HepG2 (cell line): ENCODE data around the gene ADM. TPM values are rescaled to one million over a fixed set of nuclear protein-coding genes. Genes with fewer than 3 reads are reported as not detected.
A peak's percentile ranks its signal among the peaks of the same experiment; 100 is the strongest.

Experiments
- KAT7 ChIP-seq: IDR thresholded peaks from 2 replicates; pipeline ENCODE4 v1.6.1; 2018; ENCODE audit warnings: borderline replicate concordance, missing compliant biosample characterization
- MAFK ChIP-seq, 2 experiments: IDR thresholded peaks in 1 of 2; conservative IDR thresholded peaks in 1 of 2; 2 replicates each; pipeline ENCODE4 v1.6.1; 2011; ENCODE audit warnings: improper control_type of control experiment in 2 of 2, low read length in 2 of 2
- RERE ChIP-seq: IDR thresholded peaks from 2 replicates; pipeline ENCODE4 v1.6.1; 2016; ENCODE audit warnings: low read depth, missing genetic modification reagents, missing compliant biosample characterization
- RFX3 ChIP-seq: IDR thresholded peaks from 2 replicates; pipeline ENCODE4 v1.6.1; 2016; ENCODE audit warnings: missing biosample characterization, missing genetic modification reagents
- SETDB1 ChIP-seq: sonication (generic); formaldehyde crosslinking; IDR thresholded peaks from 2 replicates; pipeline ENCODE4 v1.5.1; 2020; ENCODE audit warnings: missing genetic modification reagents, mild to moderate bottlenecking, borderline replicate concordance
- SRSF1 ChIP-seq: fragments of 200-400 bp; formaldehyde crosslinking; optimal IDR thresholded peaks from 2 replicates; pipeline ENCODE3; 2017; ENCODE audit warnings: mild to moderate bottlenecking, low read depth, low read length, moderate library complexity
- TARDBP ChIP-seq: sonication (generic); formaldehyde crosslinking; IDR thresholded peaks from 2 replicates; pipeline ENCODE4 v1.8.0; 2022; ENCODE audit warnings: mild to moderate bottlenecking, missing genetic modification reagents
- TFDP2 ChIP-seq: sonication (generic); formaldehyde crosslinking; IDR thresholded peaks from 2 replicates; pipeline ENCODE4 v1.4.0; 2020; ENCODE audit warnings: missing genetic modification reagents
- TOPORS ChIP-seq: sonication (generic); formaldehyde crosslinking; IDR thresholded peaks from 2 replicates; pipeline ENCODE4 v1.8.0; 2023; ENCODE audit warnings: mild to moderate bottlenecking, missing genetic modification reagents
- TRIM24 ChIP-seq: sonication (generic); formaldehyde crosslinking; IDR thresholded peaks from 2 replicates; pipeline ENCODE4 v1.8.0; 2022; ENCODE audit warnings: mild to moderate bottlenecking, missing genetic modification reagents
- ZBTB49 ChIP-seq: sonication (generic); formaldehyde crosslinking; IDR thresholded peaks from 2 replicates; pipeline ENCODE4 v1.4.0; 2020; ENCODE audit warnings: missing genetic modification reagents, borderline replicate concordance
- ZKSCAN8 ChIP-seq: IDR thresholded peaks from 2 replicates; pipeline ENCODE4 v1.6.1; 2016; ENCODE audit warnings: borderline replicate concordance, missing genetic modification reagents, missing compliant biosample characterization
- ZNF788 ChIP-seq: sonication (generic); formaldehyde crosslinking; IDR thresholded peaks from 2 replicates; pipeline ENCODE4 v1.5.0; 2020; ENCODE audit warnings: mild to moderate bottlenecking, missing genetic modification reagents, borderline replicate concordance
- polyA plus RNA-seq, 8 experiments: library from polyadenylated mRNA; depleted of rRNA in 3 of 8; stranded (reverse) in 7 of 8; unstranded in 1 of 8; fragments of >200 nt; fragmentation: Illumina TruSeq in 4 of 8; extraction: Trizol in 4 of 8; gene quantifications; 2 replicates each; pipeline versions ENCODE4 v1.2.1 to v1.2.3, GENCODE V29; 2011 to 2016; ENCODE audit warnings: low read depth in 4 of 8, missing spikeins in 1 of 8, mixed read lengths in 1 of 8; ENCODE audit not compliant: insufficient read depth in 1 of 8
- total RNA-seq, 5 experiments: library from RNA; depleted of rRNA; stranded (reverse); fragments of >200 nt; fragmentation: Illumina TruSeq; extraction: Trizol; gene quantifications; 2 replicates each; pipeline ENCODE4 v1.2.3, GENCODE V29; 2016; ENCODE audit warnings: low read depth in 1 of 5
- TF ChIP-seq, protein P1 (sequence below): sonication (generic); formaldehyde crosslinking; IDR thresholded peaks from 2 replicates; pipeline ENCODE4 v1.8.1; 2022; ENCODE audit warnings: mild to moderate bottlenecking, missing genetic modification reagents
- TF ChIP-seq, protein P2 (sequence below): sonication (generic); formaldehyde crosslinking; IDR thresholded peaks from 2 replicates; pipeline ENCODE4 v1.8.0; 2022; ENCODE audit warnings: missing genetic modification reagents, mild to moderate bottlenecking, borderline replicate concordance
- TF ChIP-seq, protein P3 (sequence below): IDR thresholded peaks from 2 replicates; pipeline ENCODE4 v1.6.1; 2016; ENCODE audit warnings: missing genetic modification reagents, missing compliant biosample characterization

The ADM gene
- total and polyA plus RNA-seq, 2 of the 13 experiments (the other 11 are each of a cell fraction or from before 2014, with no cell fraction given) = 10.7 to 26.1 TPM

GRCh38 chr11:10326012-10326964, 21.4 kb downstream of the ADM start (continued):
- TF ChIP-seq, protein P1, sequence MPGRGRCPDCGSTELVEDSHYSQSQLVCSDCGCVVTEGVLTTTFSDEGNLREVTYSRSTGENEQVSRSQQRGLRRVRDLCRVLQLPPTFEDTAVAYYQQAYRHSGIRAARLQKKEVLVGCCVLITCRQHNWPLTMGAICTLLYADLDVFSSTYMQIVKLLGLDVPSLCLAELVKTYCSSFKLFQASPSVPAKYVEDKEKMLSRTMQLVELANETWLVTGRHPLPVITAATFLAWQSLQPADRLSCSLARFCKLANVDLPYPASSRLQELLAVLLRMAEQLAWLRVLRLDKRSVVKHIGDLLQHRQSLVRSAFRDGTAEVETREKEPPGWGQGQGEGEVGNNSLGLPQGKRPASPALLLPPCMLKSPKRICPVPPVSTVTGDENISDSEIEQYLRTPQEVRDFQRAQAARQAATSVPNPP (CRISPR knock-in tag) = no peak; the same call in 1 of the 2 replicates
- TF ChIP-seq, protein P2, sequence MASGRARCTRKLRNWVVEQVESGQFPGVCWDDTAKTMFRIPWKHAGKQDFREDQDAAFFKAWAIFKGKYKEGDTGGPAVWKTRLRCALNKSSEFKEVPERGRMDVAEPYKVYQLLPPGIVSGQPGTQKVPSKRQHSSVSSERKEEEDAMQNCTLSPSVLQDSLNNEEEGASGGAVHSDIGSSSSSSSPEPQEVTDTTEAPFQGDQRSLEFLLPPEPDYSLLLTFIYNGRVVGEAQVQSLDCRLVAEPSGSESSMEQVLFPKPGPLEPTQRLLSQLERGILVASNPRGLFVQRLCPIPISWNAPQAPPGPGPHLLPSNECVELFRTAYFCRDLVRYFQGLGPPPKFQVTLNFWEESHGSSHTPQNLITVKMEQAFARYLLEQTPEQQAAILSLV = no peak
- no peak for TF ChIP-seq SETDB1 (CRISPR knock-in tag)
- TF ChIP-seq TARDBP (CRISPR knock-in tag) = peak; percentile 81
- no peak for TF ChIP-seq TFDP2 (CRISPR knock-in tag)
- 0 out of 2 replicates have a peak, but pooled peaks have one; percentile 5 for TF ChIP-seq KAT7 (CRISPR knock-in tag)
- no peak for TF ChIP-seq TRIM24 (CRISPR knock-in tag)
- TF ChIP-seq RERE (CRISPR knock-in tag) = no peak
- TF ChIP-seq TOPORS = no peak
- no peak for TF ChIP-seq RFX3
- TF ChIP-seq ZKSCAN8 = peak; percentile 93; the same call in 1 of the 2 replicates
- TF ChIP-seq, protein P3, sequence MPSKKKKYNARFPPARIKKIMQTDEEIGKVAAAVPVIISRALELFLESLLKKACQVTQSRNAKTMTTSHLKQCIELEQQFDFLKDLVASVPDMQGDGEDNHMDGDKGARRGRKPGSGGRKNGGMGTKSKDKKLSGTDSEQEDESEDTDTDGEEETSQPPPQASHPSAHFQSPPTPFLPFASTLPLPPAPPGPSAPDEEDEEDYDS (CRISPR knock-in tag) = peak; percentile 80
- TF ChIP-seq ZBTB49 = no peak
- no peak for TF ChIP-seq MAFK (conservative IDR thresholded peaks at IDR 0.05 in 1 of 2, IDR thresholded peaks at IDR 0.05 in 1 of 2; ENCODE audit: low read length in 2 of 2)
- no peak for TF ChIP-seq SRSF1
- peak; percentile 92 for TF ChIP-seq ZNF788
